ENCODE measurements around the gene MED8.

Gene MED8

GRCh38 chr1:43366601-43367025 lies 23.0 kb downstream of the MED8 start:
- Histone ChIP-seq H3K9me3 (replicated peaks; ENCODE audit: insufficient read depth, low read length) (no peaks in the 10 kb centered on the region), H3K4me2 (ENCODE audit: low read depth, low read length) (peak overlapping the region; percentile 99), H3K4me1 (ENCODE audit: low read length) (peaks cover 12% of the 10 kb centered on the region), H4K20me1 (ENCODE audit: insufficient read depth, low read length) (no peaks in the 10 kb centered on the region), H3K4me3 (ENCODE audit: low read length) (peak overlapping the region; percentile 88), H3K36me3 (replicated peaks; ENCODE audit: insufficient read depth, low read length) (peaks cover 6% of the 10 kb centered on the region), H3K27ac (ENCODE audit: low read length) (no peak overlapping the region), H3K79me2 (ENCODE audit: low read length) (peaks cover 42% of the 10 kb centered on the region), H3K27me3 (replicated peaks; ENCODE audit: insufficient read depth, low read length) (no peaks in the 10 kb centered on the region), H3K9ac (ENCODE audit: low read length) (peak overlapping the region; percentile 87), H3K9me2 (replicated peaks; ENCODE audit: insufficient read depth, low read length) (no peaks in the 10 kb centered on the region), H3F3A (ENCODE audit: insufficient read depth, low read length) (peaks cover 37% of the 10 kb centered on the region), H2AFZ (ENCODE audit: low read length) (no peak overlapping the region)
- TF ChIP-seq CTCF (IDR thresholded peaks at IDR 0.05; ENCODE audit: low read length) (no peak), EZH2 (optimal IDR thresholded peaks at IDR 0.05; ENCODE audit: low read depth, low read length) (no peak), EZH2phosphoT487 (IDR thresholded peaks at IDR 0.05; ENCODE audit: low read length) (no peak)
- DNase-seq = no peak

GRCh38 chr1:43366179-43366578 lies 23.4 kb downstream of the MED8 start:
- TF ChIP-seq EZH2 (optimal IDR thresholded peaks at IDR 0.05; ENCODE audit: low read depth, low read length) (no peak), EZH2phosphoT487 (IDR thresholded peaks at IDR 0.05; ENCODE audit: low read length) (no peak), CTCF (IDR thresholded peaks at IDR 0.05; ENCODE audit: low read length) (no peak)
- Histone ChIP-seq H3K4me1 (ENCODE audit: low read length) (peaks cover 16% of the 10 kb centered on the region), H3K4me3 (ENCODE audit: low read length) (no peak overlapping the region; the same call in 1 of the 2 replicates), H3K9me2 (replicated peaks; ENCODE audit: insufficient read depth, low read length) (no peaks in the 10 kb centered on the region), H3K27ac (ENCODE audit: low read length) (no peak overlapping the region), H2AFZ (ENCODE audit: low read length) (no peak overlapping the region), H3K36me3 (replicated peaks; ENCODE audit: insufficient read depth, low read length) (peaks cover 9% of the 10 kb centered on the region), H3K79me2 (ENCODE audit: low read length) (peaks cover 46% of the 10 kb centered on the region), H3F3A (ENCODE audit: insufficient read depth, low read length) (peaks cover 41% of the 10 kb centered on the region), H4K20me1 (ENCODE audit: insufficient read depth, low read length) (no peaks in the 10 kb centered on the region), H3K9me3 (replicated peaks; ENCODE audit: insufficient read depth, low read length) (no peaks in the 10 kb centered on the region), H3K27me3 (replicated peaks; ENCODE audit: insufficient read depth, low read length) (no peaks in the 10 kb centered on the region), H3K4me2 (ENCODE audit: low read depth, low read length) (peak overlapping the region; percentile 99), H3K9ac (ENCODE audit: low read length) (peak overlapping the region; percentile 87; the same call in 1 of the 2 replicates)
- DNase-seq = no peak

DNA sequence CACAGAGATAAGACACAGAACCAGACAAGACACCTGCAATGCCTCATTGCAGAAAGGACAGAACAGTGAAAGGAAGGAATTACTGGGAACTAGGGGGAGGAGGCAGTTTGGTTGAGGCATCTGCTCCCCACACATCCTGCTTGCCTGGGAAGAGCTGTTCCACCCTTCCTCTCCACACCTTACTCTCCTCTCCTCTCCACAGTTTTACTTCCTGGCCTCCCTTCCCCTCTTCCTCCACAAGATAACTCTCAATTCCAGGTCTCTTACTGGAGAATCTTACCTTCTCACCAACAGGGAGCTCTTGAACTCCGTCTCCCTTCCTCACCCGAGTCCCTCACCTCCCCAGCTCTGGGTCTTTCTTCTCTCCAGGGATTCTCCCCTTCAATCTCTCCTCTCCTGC lies 23.9 kb downstream of the MED8 start:
- no peak overlapping the region for H3K9ac ChIP-seq (ENCODE audit: low read length)
- H3K36me3 ChIP-seq (replicated peaks; ENCODE audit: insufficient read depth, low read length) = peaks cover 9% of the 10 kb centered on the region
- H3K4me3 ChIP-seq (ENCODE audit: low read length) = no peak overlapping the region

More for the DNA sequence above, 23.9 kb downstream of the MED8 start:
- Histone ChIP-seq H3K9me2 (replicated peaks; ENCODE audit: insufficient read depth, low read length) (no peaks in the 10 kb centered on the region), H3K79me2 (ENCODE audit: low read length) (peaks cover 51% of the 10 kb centered on the region), H3K4me2 (ENCODE audit: low read depth, low read length) (no peak overlapping the region), H3K27ac (ENCODE audit: low read length) (no peak overlapping the region), H3K9me3 (replicated peaks; ENCODE audit: insufficient read depth, low read length) (no peaks in the 10 kb centered on the region), H3F3A (ENCODE audit: insufficient read depth, low read length) (peaks cover 44% of the 10 kb centered on the region), H2AFZ (ENCODE audit: low read length) (no peak overlapping the region), H3K27me3 (replicated peaks; ENCODE audit: insufficient read depth, low read length) (no peaks in the 10 kb centered on the region), H3K4me1 (ENCODE audit: low read length) (peaks cover 21% of the 10 kb centered on the region), H4K20me1 (ENCODE audit: insufficient read depth, low read length) (no peaks in the 10 kb centered on the region)
- TF ChIP-seq CTCF (IDR thresholded peaks at IDR 0.05; ENCODE audit: low read length) (no peak), EZH2phosphoT487 (IDR thresholded peaks at IDR 0.05; ENCODE audit: low read length) (no peak), EZH2 (optimal IDR thresholded peaks at IDR 0.05; ENCODE audit: low read depth, low read length) (no peak)
- DNase-seq = no peak
